Spleen (tissue), 11 donors: ENCODE measurements around the gene ANKRD2. TPM values are rescaled to one million over a fixed set of nuclear protein-coding genes. Genes with fewer than 3 reads are reported as not detected.
A peak's percentile ranks its signal among the peaks of the same experiment; 100 is the strongest.

Experiments
- DNase-seq: peaks from one replicate; pipeline ENCODE4 v3.0.0-alpha.2; 2020
- H3K27ac ChIP-seq, 8 donors: fragments of 200-600 bp; sonication (generic) in 7 of 8; 1 replicate in 4 of 8; 2 replicates in 4 of 8; pipeline versions ENCODE4 v1.5.0 to v1.8.0; 2016 to 2021; ENCODE audit warnings: inconsistent platforms in 4 of 8, mild to moderate bottlenecking in 4 of 8, moderate library complexity in 1 of 8
- H3K27me3 ChIP-seq, 7 donors: fragments of 200-600 bp; sonication (generic) in 6 of 7; replicated peaks in 1 of 7; 1 replicate in 4 of 7; 2 replicates in 3 of 7; pipeline versions ENCODE4 v1.5.0 to v1.8.0; 2016 to 2021; ENCODE audit warnings: inconsistent platforms in 3 of 7, mild to moderate bottlenecking in 1 of 7
- H3K36me3 ChIP-seq, 6 donors: fragments of 200-600 bp; sonication (generic) in 5 of 6; 1 replicate in 4 of 6; 2 replicates in 2 of 6; pipeline versions ENCODE4 v1.5.0 to v1.8.0; 2016 to 2021; ENCODE audit warnings: inconsistent platforms in 2 of 6
- H3K4me1 ChIP-seq, 6 donors: fragments of 200-600 bp; sonication (generic) in 5 of 6; 1 replicate in 3 of 6; 2 replicates in 3 of 6; pipeline versions ENCODE4 v1.5.0 to v1.8.0; 2016 to 2021; ENCODE audit warnings: inconsistent platforms in 3 of 6
- H3K4me3 ChIP-seq, 8 donors: fragments of 200-600 bp; sonication (generic) in 7 of 8; 1 replicate in 4 of 8; 2 replicates in 4 of 8; pipeline versions ENCODE4 v1.5.0 to v1.8.0; 2016 to 2021; ENCODE audit warnings: inconsistent platforms in 4 of 8, mild to moderate bottlenecking in 4 of 8, moderate library complexity in 2 of 8
- H3K9me3 ChIP-seq, 8 donors: fragments of 200-600 bp; sonication (generic) in 7 of 8; 1 replicate in 4 of 8; 2 replicates in 4 of 8; pipeline versions ENCODE4 v1.5.0 to v1.8.0; 2016 to 2021; ENCODE audit warnings: inconsistent platforms in 4 of 8
- CTCF ChIP-seq, 11 experiments: fragments of 200-600 bp in 7 of 11; fragments of 450-650 bp in 4 of 11; sonication (generic) in 4 of 11; IDR thresholded peaks in 8 of 11; conservative IDR thresholded peaks in 3 of 11; 1 replicate in 7 of 11; 2 replicates in 4 of 11; pipeline versions ENCODE4 v1.4.0 to v1.8.0; 2016 to 2021; ENCODE audit warnings: antibody characterized with exemption in 11 of 11, inconsistent platforms in 4 of 11, mild to moderate bottlenecking in 1 of 11
- POLR2A ChIP-seq, 3 donors: fragments of 450-650 bp; IDR thresholded peaks; one replicate each; pipeline ENCODE4 v1.5.1; 2017; ENCODE audit warnings: antibody characterized with exemption in 3 of 3, mild to moderate bottlenecking in 1 of 3
- POLR2AphosphoS5 ChIP-seq, 3 donors: sonication (generic); formaldehyde crosslinking; IDR thresholded peaks; one replicate each; pipeline ENCODE4 v1.5.1; 2017; ENCODE audit warnings: antibody characterized with exemption in 3 of 3
- WGBS, 5 donors: extraction: QIAGEN DNeasy Blood & Tissue Kit in 3 of 5; methylation state at CpG; one replicate each; pipeline versions ENCODE4 v1.1.5 to v1.1.7; 2013 to 2018; 5-methylcytosine and 5-hydroxymethylcytosine counted together
- intact Hi-C: fragments of 100-400 bp; cut with DNase I; formaldehyde crosslinking; loops from one replicate; pipeline ENCODE4 v1.15.0; 2023; ENCODE audit warnings: low total_unique reads
- polyA plus RNA-seq, 3 donors: library from polyadenylated mRNA; stranded (reverse); fragments of 200-250 nt; gene quantifications; one replicate each; pipeline ENCODE4 v1.2.1, GENCODE V29; 2013
- total RNA-seq, 7 donors: library from RNA; depleted of rRNA in 3 of 7; stranded (reverse); fragments of >200 nt in 3 of 7; fragmentation: NEBNext Ultra II Directional in 4 of 7; extraction: Animal tissue kit (Norgen Biotek cat#: 25700) in 4 of 7; gene quantifications; one replicate each; pipeline versions ENCODE4 v1.1.0 to v1.2.1, GENCODE V29; 2016 to 2021
- donor health status: healthy with polysubstance abuse.
- donor health status: DM: no; HTN: no; CAD: no; lungs with moderate emphysema.
- donor health status: DM: no; HTN: no; CAD: no.
- donor health status: Bipolar disorder and iron deficiency.
- donor health status: healthy.
- donor health status: DM: no; HTN: no; CAD: no.
- donor health status: DM: yes; HTN: yes; CAD: no.

ANKRD2 gene
- total and polyA plus RNA-seq, 10 donors, result 0.10 to 0.52 (median 0.18) TPM; not detected in 7

- DNase-seq, result no peak
- no peaks in the 10 kb centered on the region for H3K36me3 ChIP-seq
- no peak overlapping the region for H3K4me3 ChIP-seq
- no peak for TF ChIP-seq CTCF (IDR thresholded peaks at IDR 0.05 in 8 of 11, conservative IDR thresholded peaks at IDR 0.05 in 3 of 11)
- no peak for TF ChIP-seq POLR2A (IDR thresholded peaks at IDR 0.05)
- no peak for TF ChIP-seq POLR2AphosphoS5 (IDR thresholded peaks at IDR 0.05)
- 80 to 94% (median 86%) methylated on average over 4 of the region's 4 CpGs for WGBS, 5 donors
- H3K4me1 ChIP-seq, result peaks cover 0 to 11% (median 0%) of the 10 kb centered on the region in 6 donors
- no peaks in the 10 kb centered on the region for H3K27me3 ChIP-seq
- no peak overlapping the region for H3K27ac ChIP-seq
- no peaks in the 10 kb centered on the region for H3K9me3 ChIP-seq
- intact Hi-C loops, result no loop called here
Measured at GRCh38 chr10:97593421-97593820, 20.8 kb downstream of the ANKRD2 start.

- TF ChIP-seq POLR2A (IDR thresholded peaks at IDR 0.05) (no peak), POLR2AphosphoS5 (IDR thresholded peaks at IDR 0.05) (peak in 1 of 3 donors; percentile 42)
- Histone ChIP-seq H3K27ac (peak overlapping the region in 4 of 8 donors; percentile 14 to 58 (median 32)), H3K36me3 (no peaks in the 10 kb centered on the region), H3K9me3 (no peaks in the 10 kb centered on the region), H3K4me3 (no peak overlapping the region), H3K27me3 (no peaks in the 10 kb centered on the region), H3K4me1 (peaks cover 0 to 11% (median 0%) of the 10 kb centered on the region in 6 donors)
- no peak for DNase-seq
- intact Hi-C loops, result no loop called here
- 68 to 77% (median 72%) methylated on average over 10 of the region's 10 CpGs for WGBS, 5 donors
Measured at GRCh38 chr10:97596101-97597082, 23.8 kb downstream of the ANKRD2 start.

- peaks cover 0 to 11% (median 0%) of the 10 kb centered on the region in 6 donors for H3K4me1 ChIP-seq
- no peak overlapping the region for H3K27ac ChIP-seq
- H3K27me3 ChIP-seq, result no peaks in the 10 kb centered on the region
- no peak overlapping the region for H3K4me3 ChIP-seq
- DNase-seq, result no peak
- H3K36me3 ChIP-seq, result no peaks in the 10 kb centered on the region
- no peaks in the 10 kb centered on the region for H3K9me3 ChIP-seq
- 78 to 97% (median 83%) methylated on average over 2 of the region's 2 CpGs for WGBS, 5 donors
- TF ChIP-seq POLR2AphosphoS5 (IDR thresholded peaks at IDR 0.05) (no peak), POLR2A (IDR thresholded peaks at IDR 0.05) (no peak), CTCF (IDR thresholded peaks at IDR 0.05 in 8 of 11, conservative IDR thresholded peaks at IDR 0.05 in 3 of 11) (no peak)
- intact Hi-C loops, result no loop called here
Measured at GRCh38 chr10:97597778-97598177, 25.2 kb downstream of the ANKRD2 start.

GRCh38 chr10:97598407-97599271 is 26.1 kb downstream of the ANKRD2 start:
- Histone ChIP-seq H3K4me3 (no peak overlapping the region), H3K27me3 (no peaks in the 10 kb centered on the region), H3K4me1 (peaks cover 0 to 11% (median 0%) of the 10 kb centered on the region in 6 donors), H3K27ac (no peak overlapping the region), H3K36me3 (no peaks in the 10 kb centered on the region), H3K9me3 (no peaks in the 10 kb centered on the region)
- no peak for DNase-seq
- 79 to 92% (median 83%) methylated on average over 16 to 19 of the region's 19 CpGs for WGBS, 5 donors
- TF ChIP-seq POLR2A (IDR thresholded peaks at IDR 0.05), result no peak
- TF ChIP-seq CTCF (IDR thresholded peaks at IDR 0.05 in 8 of 11, conservative IDR thresholded peaks at IDR 0.05 in 3 of 11), result no peak
- TF ChIP-seq POLR2AphosphoS5 (IDR thresholded peaks at IDR 0.05), result no peak
- intact Hi-C loops, result no loop called here
